Fibroblast of skin of abdomen (primary cell): ENCODE data around the gene ATP2A1.
"Not testable (repeated sequence)": the region's sequence is repeated elsewhere in the genome, so short reads cannot be mapped to it uniquely, and the experiment has no call there.

Experiments
- DNase-seq: peaks from one replicate; pipeline ENCODE4 v3.0.0-alpha.2; 2013

ATP2A1 gene

GRCh38 chr16:28863929-28864793, 14.1 kb upstream of the ATP2A1 start:
- peak; percentile 36 for DNase-seq

GRCh38 chr16:28865001-28865688, 13.1 kb upstream of the ATP2A1 start:
- DNase-seq, result no peak

GRCh38 chr16:28865722-28866453, 12.4 kb upstream of the ATP2A1 start:
- DNase-seq, result no peak

- DNase-seq, result no peak
These were observed 11.9 kb upstream of the ATP2A1 start for GRCh38 chr16:28866454-28866804.

GRCh38 chr16:28867241-28867640, 11.0 kb upstream of the ATP2A1 start:
- no peak for DNase-seq

GRCh38 chr16:28867646-28868045, 10.6 kb upstream of the ATP2A1 start:
- not testable (repeated sequence) for DNase-seq

GRCh38 chr16:28869201-28869600, 9.1 kb upstream of the ATP2A1 start:
- DNase-seq, result no peak

GRCh38 chr16:28872952-28873351, 5.3 kb upstream of the ATP2A1 start:
- no peak for DNase-seq

- DNase-seq, result no peak
These were observed 4.6 kb upstream of the ATP2A1 start for GRCh38 chr16:28873543-28874201.

GRCh38 chr16:28874406-28874805, 3.9 kb upstream of the ATP2A1 start:
- no peak for DNase-seq

- DNase-seq, result no peak
These were observed 2.9 kb upstream of the ATP2A1 start for GRCh38 chr16:28875134-28876018.

GRCh38 chr16:28876019-28876659, 2.1 kb upstream of the ATP2A1 start:
- no peak for DNase-seq

GRCh38 chr16:28876973-28877654, 1.2 kb upstream of the ATP2A1 start:
- no peak for DNase-seq

- no peak for DNase-seq
These were observed 660 bp upstream of the ATP2A1 start for GRCh38 chr16:28877655-28878000.

GRCh38 chr16:28879261-28879840, 1.1 kb downstream of the ATP2A1 start:
- no peak for DNase-seq

- DNase-seq, result peak; percentile 84
These were observed 1.7 kb downstream of the ATP2A1 start for GRCh38 chr16:28879841-28880588.

GRCh38 chr16:28880589-28880915, 2.3 kb downstream of the ATP2A1 start:
- no peak for DNase-seq

- no peak for DNase-seq
These were observed 2.7 kb downstream of the ATP2A1 start for GRCh38 chr16:28880955-28881354.

- not testable (repeated sequence) for DNase-seq
These were observed 3.3 kb downstream of the ATP2A1 start for GRCh38 chr16:28881565-28881964.
